Measurements from ENCODE around the gene ZC3H7B. TPM values are rescaled to one million over a fixed set of nuclear protein-coding genes. Genes with fewer than 3 reads are reported as not detected.

The ZC3H7B gene
- total and polyA plus RNA-seq, 7 donors, result 12.0 to 34.1 (median 32.0) TPM

DNA sequence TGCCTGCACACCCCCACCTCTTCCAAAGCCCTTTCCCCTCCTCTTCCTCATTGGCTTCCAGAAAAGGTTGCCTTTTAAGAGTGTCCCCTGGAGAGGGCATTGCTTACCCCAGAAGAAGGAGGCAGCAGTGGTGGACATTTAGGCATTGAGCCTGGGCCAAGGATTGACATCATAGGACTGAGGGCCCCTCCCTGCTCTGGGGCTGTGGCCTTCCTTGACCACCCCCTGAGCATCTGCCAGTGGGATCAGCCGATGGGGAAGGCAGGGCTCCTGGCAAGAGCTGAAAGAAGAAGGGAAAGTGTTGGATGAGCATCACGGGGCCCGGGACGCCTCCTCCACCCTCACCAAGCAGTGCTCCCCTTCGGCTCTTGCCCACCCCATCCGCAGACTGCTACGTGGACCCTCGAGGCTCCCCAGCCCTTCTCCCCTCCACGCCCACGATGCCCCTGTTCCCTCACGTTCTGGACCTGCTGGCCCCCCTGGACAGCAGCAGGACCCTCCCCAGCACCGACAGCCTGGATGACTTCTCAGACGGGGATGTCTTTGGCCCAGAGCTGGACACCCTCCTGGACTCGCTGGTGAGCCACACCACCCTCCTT is 37.4 kb downstream of the ZC3H7B start:
- no peak overlapping the region for H3K4me3 ChIP-seq
- no peaks in the 10 kb centered on the region for H3K27me3 ChIP-seq (ENCODE audit: insufficient read depth in 3 of 3, low read length in 2 of 3)
- WGBS, 3 donors, result 76 to 83% (median 79%) methylated on average over 14 of the region's 14 CpGs
- peaks cover 3 to 83% of the 10 kb centered on the region in 2 donors for H3K36me3 ChIP-seq (ENCODE audit: insufficient read depth in 1 of 2, low read depth in 1 of 2)
- peaks cover 4% of the 10 kb centered on the region for H3K4me1 ChIP-seq
- no peak for ATAC-seq
- intact Hi-C loops (cut with DNase I), result no loop called here
- no peaks in the 10 kb centered on the region for H3K9me3 ChIP-seq
- DNase-seq, result no peak
- no peak overlapping the region for H3K27ac ChIP-seq
- TF ChIP-seq, protein P1, sequence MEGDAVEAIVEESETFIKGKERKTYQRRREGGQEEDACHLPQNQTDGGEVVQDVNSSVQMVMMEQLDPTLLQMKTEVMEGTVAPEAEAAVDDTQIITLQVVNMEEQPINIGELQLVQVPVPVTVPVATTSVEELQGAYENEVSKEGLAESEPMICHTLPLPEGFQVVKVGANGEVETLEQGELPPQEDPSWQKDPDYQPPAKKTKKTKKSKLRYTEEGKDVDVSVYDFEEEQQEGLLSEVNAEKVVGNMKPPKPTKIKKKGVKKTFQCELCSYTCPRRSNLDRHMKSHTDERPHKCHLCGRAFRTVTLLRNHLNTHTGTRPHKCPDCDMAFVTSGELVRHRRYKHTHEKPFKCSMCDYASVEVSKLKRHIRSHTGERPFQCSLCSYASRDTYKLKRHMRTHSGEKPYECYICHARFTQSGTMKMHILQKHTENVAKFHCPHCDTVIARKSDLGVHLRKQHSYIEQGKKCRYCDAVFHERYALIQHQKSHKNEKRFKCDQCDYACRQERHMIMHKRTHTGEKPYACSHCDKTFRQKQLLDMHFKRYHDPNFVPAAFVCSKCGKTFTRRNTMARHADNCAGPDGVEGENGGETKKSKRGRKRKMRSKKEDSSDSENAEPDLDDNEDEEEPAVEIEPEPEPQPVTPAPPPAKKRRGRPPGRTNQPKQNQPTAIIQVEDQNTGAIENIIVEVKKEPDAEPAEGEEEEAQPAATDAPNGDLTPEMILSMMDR (IDR thresholded peaks at IDR 0.05), result no peak

GRCh38 chr22:41339823-41340222 is 38.5 kb downstream of the ZC3H7B start:
- no peak overlapping the region for H3K4me3 ChIP-seq
- no peak overlapping the region for H3K27ac ChIP-seq
- no peaks in the 10 kb centered on the region for H3K9me3 ChIP-seq
- peaks cover 4 to 83% of the 10 kb centered on the region in 2 donors for H3K36me3 ChIP-seq (ENCODE audit: insufficient read depth in 1 of 2, low read depth in 1 of 2)
- TF ChIP-seq, protein P1 (IDR thresholded peaks at IDR 0.05), result no peak
- ATAC-seq, result no peak
- no peak for DNase-seq
- 88 to 97% (median 93%) methylated on average over 18 of the region's 18 CpGs for WGBS, 3 donors
- H3K4me1 ChIP-seq, result peaks cover 1% of the 10 kb centered on the region
- intact Hi-C loops (cut with DNase I), result no loop called here
- H3K27me3 ChIP-seq (ENCODE audit: insufficient read depth in 3 of 3, low read length in 2 of 3), result no peaks in the 10 kb centered on the region

DNA sequence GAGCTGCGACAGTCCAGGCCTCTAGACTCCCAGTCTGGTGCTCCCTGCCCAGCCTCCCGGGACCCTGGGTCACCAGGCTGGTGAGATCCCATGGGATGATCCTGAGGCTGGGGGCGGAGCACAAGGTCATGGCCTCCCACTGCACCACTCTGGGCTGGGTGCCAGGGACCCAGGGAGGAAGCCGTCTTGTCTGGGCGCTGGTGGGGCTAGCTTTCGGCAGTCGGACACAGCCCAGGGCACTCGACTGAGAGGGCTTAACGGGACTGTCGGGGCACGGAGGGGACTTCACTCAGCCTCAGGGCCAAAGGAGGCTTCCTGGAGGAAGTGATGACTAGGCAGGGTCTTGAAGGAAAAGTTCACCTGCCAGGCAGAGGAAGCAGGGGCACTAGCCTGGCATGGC is 39.0 kb downstream of the ZC3H7B start:
- Histone ChIP-seq H3K27me3 (ENCODE audit: insufficient read depth in 3 of 3, low read length in 2 of 3) (no peaks in the 10 kb centered on the region), H3K36me3 (ENCODE audit: insufficient read depth in 1 of 2, low read depth in 1 of 2) (peaks cover 4 to 83% of the 10 kb centered on the region in 2 donors), H3K27ac (no peak overlapping the region), H3K9me3 (no peaks in the 10 kb centered on the region), H3K4me1 (no peaks in the 10 kb centered on the region), H3K4me3 (no peak overlapping the region)
- DNase-seq (no peak), ATAC-seq (no peak)
- WGBS, 3 donors, result 75 to 84% (median 83%) methylated on average over 11 of the region's 11 CpGs
- TF ChIP-seq, protein P1 (IDR thresholded peaks at IDR 0.05), result no peak
- intact Hi-C loops (cut with DNase I), result no loop called here

DNA sequence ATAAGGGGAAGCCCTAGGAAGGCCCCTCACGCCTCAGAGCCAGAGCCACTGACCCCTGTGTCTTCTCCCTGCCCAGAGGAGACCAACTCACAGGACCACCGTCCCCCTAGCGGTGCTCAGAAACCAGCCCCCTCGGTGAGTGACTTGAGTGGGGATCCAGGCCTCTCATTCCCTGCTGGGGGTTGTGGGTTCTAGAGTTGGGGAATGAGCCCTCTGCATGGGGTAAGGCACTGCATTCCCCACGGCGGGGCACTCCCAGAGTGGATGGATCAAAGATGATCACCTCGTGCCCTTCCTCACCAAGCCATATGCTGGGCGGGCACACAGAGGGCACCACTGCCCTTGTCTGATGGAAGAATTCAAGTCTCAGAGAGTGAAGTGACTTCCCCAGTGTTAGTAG is 39.7 kb downstream of the ZC3H7B start:
- no peaks in the 10 kb centered on the region for H3K9me3 ChIP-seq
- WGBS, 3 donors, result 95% methylated on average over 8 of the region's 8 CpGs
- no peaks in the 10 kb centered on the region for H3K27me3 ChIP-seq (ENCODE audit: insufficient read depth in 3 of 3, low read length in 2 of 3)
- peaks cover 4 to 84% of the 10 kb centered on the region in 2 donors for H3K36me3 ChIP-seq (ENCODE audit: insufficient read depth in 1 of 2, low read depth in 1 of 2)
- DNase-seq (no peak), ATAC-seq (no peak)
- H3K27ac ChIP-seq, result no peak overlapping the region
- H3K4me1 ChIP-seq, result no peaks in the 10 kb centered on the region
- TF ChIP-seq, protein P1 (IDR thresholded peaks at IDR 0.05), result no peak
- intact Hi-C loops (cut with DNase I), result no loop called here
- no peak overlapping the region for H3K4me3 ChIP-seq

- Histone ChIP-seq H3K27ac (no peak overlapping the region), H3K27me3 (ENCODE audit: insufficient read depth in 3 of 3, low read length in 2 of 3) (no peaks in the 10 kb centered on the region), H3K4me1 (no peaks in the 10 kb centered on the region), H3K36me3 (ENCODE audit: insufficient read depth in 1 of 2, low read depth in 1 of 2) (peaks cover 4 to 92% of the 10 kb centered on the region in 2 donors), H3K4me3 (no peak overlapping the region), H3K9me3 (no peaks in the 10 kb centered on the region)
- DNase-seq (no peak), ATAC-seq (no peak)
- 86 to 93% (median 89%) methylated on average over 3 of the region's 3 CpGs for WGBS, 3 donors
- intact Hi-C loops (cut with DNase I), result no loop called here
- TF ChIP-seq, protein P1 (IDR thresholded peaks at IDR 0.05), result no peak
These were observed 40.7 kb downstream of the ZC3H7B start for GRCh38 chr22:41341990-41342389.

Data from psoas muscle (tissue), 8 donors.